Calu3 (cell line): ENCODE results near the gene CFTR. TPM values are rescaled to one million over a fixed set of nuclear protein-coding genes. Genes with fewer than 3 reads are reported as not detected.
"Not testable (repeated sequence)": the region's sequence is repeated elsewhere in the genome, so short reads cannot be mapped to it uniquely, and the experiment has no call there.

Experiments used
- BruUV-seq: library from RNA; stranded (reverse); fragments of 400-500 nt; replicated peaks from 2 replicates; lab custom pipeline; 2021; lab: Mats Ljungman, UMichigan
- CTCF ChIA-PET: fragments of 300-600 bp; sonication (Branson Sonifier 250); formaldehyde crosslinking; loops from one replicate; lab custom pipeline; 2022; ENCODE audit warnings: antibody characterized with exemption; lab: Charles Lee
- DNase-seq: peaks from one replicate; pipeline ENCODE4 v3.0.0; 2022
- H3K27ac Mint-ChIP-seq: one replicate; pipeline ENCODE4 v1.8.0; 2022; ENCODE audit warnings: mixed read lengths; ENCODE audit not compliant: unreplicated experiment
- H3K27me3 Mint-ChIP-seq: one replicate; pipeline ENCODE4 v1.8.0; 2022; ENCODE audit warnings: mixed read lengths; ENCODE audit not compliant: unreplicated experiment
- H3K36me3 Mint-ChIP-seq: one replicate; pipeline ENCODE4 v1.8.0; 2022; ENCODE audit warnings: mild to moderate bottlenecking, moderate library complexity, mixed read lengths; ENCODE audit not compliant: insufficient read depth, unreplicated experiment
- H3K4me1 Mint-ChIP-seq: one replicate; pipeline ENCODE4 v1.8.0; 2022; ENCODE audit warnings: mild to moderate bottlenecking, low read depth, mixed read lengths; ENCODE audit not compliant: unreplicated experiment
- H3K4me3 Mint-ChIP-seq: one replicate; pipeline ENCODE4 v1.8.0; 2022; ENCODE audit warnings: mild to moderate bottlenecking, low read depth, moderate library complexity, mixed read lengths; ENCODE audit not compliant: unreplicated experiment
- H3K9me3 Mint-ChIP-seq: one replicate; pipeline ENCODE4 v1.8.0; 2022; ENCODE audit warnings: low read depth, mixed read lengths; ENCODE audit not compliant: unreplicated experiment
- CTCF ChIP-seq: fragments of 200-600 bp; IDR thresholded peaks from one replicate; pipeline ENCODE4 v1.8.0; 2022; ENCODE audit warnings: antibody characterized with exemption; ENCODE audit not compliant: unreplicated experiment
- intact Hi-C: fragments of 100-400 bp; cut with micrococcal nuclease; formaldehyde crosslinking; loops from one replicate; pipeline ENCODE4 v1.10.0; 2022; ENCODE audit not compliant: unreplicated experiment
- total RNA-seq: library from RNA; stranded (reverse); gene quantifications from 2 replicates; pipeline ENCODE4 v1.2.3, GENCODE V29; 2022

CFTR gene
- total RNA-seq, 1 experiment from 2014 or later = 502 TPM

GRCh38 chr7:117508676-117509075 lies 28.9 kb downstream of the CFTR start:
- no TSS peak for BruUV-seq
- TF ChIP-seq CTCF = no peak
- CTCF ChIA-PET = no interaction called here
- H3K27ac Mint-ChIP-seq = peak overlapping the region; percentile 70
- no peak overlapping the region for H3K4me3 Mint-ChIP-seq
- peaks cover 32% of the 10 kb centered on the region for H3K4me1 Mint-ChIP-seq
- H3K36me3 Mint-ChIP-seq = peaks cover 96% of the 10 kb centered on the region
- H3K27me3 Mint-ChIP-seq = no peaks in the 10 kb centered on the region
- intact Hi-C loops = no loop called here
- H3K9me3 Mint-ChIP-seq = peaks cover 2% of the 10 kb centered on the region
- no peak for DNase-seq

- BruUV-seq, intact Hi-C loops, H3K4me3 Mint-ChIP-seq, DNase-seq, H3K9me3 Mint-ChIP-seq, CTCF ChIA-PET, H3K27me3 Mint-ChIP-seq: not testable (repeated sequence)
- H3K36me3 Mint-ChIP-seq = peaks cover 61% of the 10 kb centered on the region
- peak overlapping the region; percentile 54 for H3K27ac Mint-ChIP-seq
- H3K4me1 Mint-ChIP-seq = peaks cover 18% of the 10 kb centered on the region
Observed at GRCh38 chr7:117517194-117517593, 37.4 kb downstream of the CFTR start.

GRCh38 chr7:117530390-117530789 lies 50.6 kb downstream of the CFTR start:
- Mint-ChIP-seq H3K4me1 (peaks cover 10% of the 10 kb centered on the region), H3K27me3 (no peaks in the 10 kb centered on the region), H3K36me3 (peaks cover 43% of the 10 kb centered on the region), H3K27ac (peak overlapping the region; percentile 2), H3K9me3 (no peaks in the 10 kb centered on the region), H3K4me3 (no peak overlapping the region)
- CTCF ChIA-PET = no interaction called here
- DNase-seq = no peak
- BruUV-seq = no TSS peak
- intact Hi-C loops = no loop called here
- TF ChIP-seq CTCF = no peak

GRCh38 chr7:117531595-117532244 lies 51.9 kb downstream of the CFTR start:
- intact Hi-C loops = no loop called here
- CTCF ChIA-PET = interaction anchor here (0.7 kb wide), 1 partner anchor 96 kb away, joined by 3 read pairs; no protein-coding TSS in a partner anchor
- H3K4me3 Mint-ChIP-seq = no peak overlapping the region
- BruUV-seq = TSS peak; percentile 5
- TF ChIP-seq CTCF = no peak
- H3K9me3 Mint-ChIP-seq = no peaks in the 10 kb centered on the region
- no peak for DNase-seq
- peaks cover 49% of the 10 kb centered on the region for H3K36me3 Mint-ChIP-seq
- peaks cover 10% of the 10 kb centered on the region for H3K4me1 Mint-ChIP-seq
- peak overlapping the region; percentile 36 for H3K27ac Mint-ChIP-seq
- no peaks in the 10 kb centered on the region for H3K27me3 Mint-ChIP-seq

- Mint-ChIP-seq H3K4me3 (no peak overlapping the region), H3K27ac (peak overlapping the region; percentile 48), H3K9me3 (no peaks in the 10 kb centered on the region), H3K27me3 (no peaks in the 10 kb centered on the region), H3K36me3 (peaks cover 76% of the 10 kb centered on the region), H3K4me1 (peaks cover 16% of the 10 kb centered on the region)
- BruUV-seq = no TSS peak
- intact Hi-C loops = no loop called here
- CTCF ChIA-PET = interaction anchor here (1.4 kb wide), 1 partner anchor 27 kb away, joined by 3 read pairs; no protein-coding TSS in a partner anchor
- no peak for DNase-seq
- TF ChIP-seq CTCF = no peak
Observed at GRCh38 chr7:117538053-117538452, 58.2 kb downstream of the CFTR start.
